Lung (tissue), 12 donors: ENCODE measurements around the gene PTPRJ. TPM values are rescaled to one million over a fixed set of nuclear protein-coding genes. Genes with fewer than 3 reads are reported as not detected.

Experiments used
- ATAC-seq: fragments of 200-7000 bp; cut with Tn5 transposase; one replicate; pipeline ENCODE4 v1.9.1; 2020; ENCODE audit warnings: moderate number of reproducible peaks; ENCODE audit not compliant: insufficient read depth, low FRiP score
- DNase-seq, 3 donors: peaks; one replicate each; pipeline ENCODE4 v3.0.0-alpha.2; 2013 to 2017
- H3K27ac ChIP-seq, 2 donors: one replicate each; pipeline ENCODE4 v1.5.1; 2013; ENCODE audit warnings: mild to moderate bottlenecking in 2 of 2, moderate library complexity in 2 of 2, control low read depth in 1 of 2, inconsistent platforms in 1 of 2, low read depth in 1 of 2, low read length in 1 of 2
- H3K27me3 ChIP-seq, 3 donors: one replicate each; pipeline ENCODE4 v1.5.1; 2013; ENCODE audit warnings: low read length in 2 of 3; ENCODE audit not compliant: control insufficient read depth in 3 of 3, insufficient read depth in 3 of 3
- H3K36me3 ChIP-seq, 4 donors: one replicate each; pipeline ENCODE4 v1.5.1; 2013; ENCODE audit warnings: low read length in 4 of 4, mild to moderate bottlenecking in 1 of 4, moderate library complexity in 1 of 4; ENCODE audit not compliant: control insufficient read depth in 4 of 4, insufficient read depth in 4 of 4
- H3K4me1 ChIP-seq, 5 donors: one replicate each; pipeline ENCODE4 v1.5.1; 2013; ENCODE audit warnings: low read length in 5 of 5, mild to moderate bottlenecking in 2 of 5, moderate library complexity in 1 of 5; ENCODE audit not compliant: control insufficient read depth in 5 of 5, insufficient read depth in 5 of 5
- H3K4me3 ChIP-seq: one replicate; pipeline ENCODE4 v1.5.1; 2013; ENCODE audit warnings: mild to moderate bottlenecking, control low read depth, moderate library complexity
- H3K9ac ChIP-seq, 2 donors: one replicate each; pipeline ENCODE4 v1.5.1; 2013; ENCODE audit warnings: low read length in 2 of 2, control low read depth in 1 of 2; ENCODE audit not compliant: insufficient read depth in 1 of 2
- H3K9me3 ChIP-seq, 4 donors: one replicate each; pipeline ENCODE4 v1.5.1; 2013; ENCODE audit warnings: low read length in 3 of 4, mild to moderate bottlenecking in 1 of 4, moderate library complexity in 1 of 4; ENCODE audit not compliant: control insufficient read depth in 4 of 4, insufficient read depth in 3 of 4
- CTCF ChIP-seq: IDR thresholded peaks from 2 replicates; pipeline ENCODE4 v1.5.1; 2012; ENCODE audit warnings: mild to moderate bottlenecking; ENCODE audit errors: control extremely low read depth, extremely low read depth
- WGBS, 2 donors: extraction: QIAGEN DNeasy Blood & Tissue Kit; methylation state at CpG; one replicate each; pipeline ENCODE4 v1.1.7; 2013; 5-methylcytosine and 5-hydroxymethylcytosine counted together
- polyA plus RNA-seq, 2 donors: library from polyadenylated mRNA; stranded (reverse); fragments of 200-250 nt; gene quantifications; one replicate each; pipeline ENCODE4 v1.2.1, GENCODE V29; 2013
- total RNA-seq, 2 donors: library from RNA; depleted of rRNA in 1 of 2; stranded (reverse); fragments of >200 nt in 1 of 2; gene quantifications; one replicate each; pipeline ENCODE4 v1.2.1, GENCODE V29; 2014 to 2021
- donor health status: control.
- donor health status: control.
- donor health status: Bipolar disorder and iron deficiency.
- donor health status: healthy.
- donor health status: DM: yes; HTN: yes; CAD: no.

Gene PTPRJ
- total and polyA plus RNA-seq, 4 donors, result 3.9 to 51.4 (median 32.0) TPM

- Histone ChIP-seq H3K4me3 (no peak overlapping the region), H3K9ac (no peak overlapping the region), H3K27me3 (no peaks in the 10 kb centered on the region), H3K4me1 (peaks cover 0 to 24% (median 10%) of the 10 kb centered on the region in 5 donors), H3K27ac (peak overlapping the region in 1 of 2 donors; percentile 65), H3K9me3 (no peaks in the 10 kb centered on the region), H3K36me3 (peaks cover 0 to 7% (median 0%) of the 10 kb centered on the region in 4 donors)
- WGBS, 2 donors, result 62 to 79% methylated on average over 6 of the region's 6 CpGs
- TF ChIP-seq CTCF, result no peak
- DNase-seq, result peak in 1 of 3 donors; percentile 6
- ATAC-seq, result no peak
Observed at GRCh38 chr11:48169259-48169658, 188.9 kb downstream of the PTPRJ start.

GRCh38 chr11:48169717-48170116 is 189.4 kb downstream of the PTPRJ start:
- no peak for ATAC-seq
- no peaks in the 10 kb centered on the region for H3K9me3 ChIP-seq
- H3K9ac ChIP-seq, result no peak overlapping the region
- no peak for TF ChIP-seq CTCF
- H3K4me1 ChIP-seq, result peaks cover 0 to 22% (median 10%) of the 10 kb centered on the region in 5 donors
- H3K36me3 ChIP-seq, result peaks cover 0 to 5% (median 0%) of the 10 kb centered on the region in 4 donors
- no peaks in the 10 kb centered on the region for H3K27me3 ChIP-seq
- H3K27ac ChIP-seq, result peak overlapping the region; percentile 52 to 65
- no peak overlapping the region for H3K4me3 ChIP-seq
- WGBS, 2 donors, result 61 to 75% methylated on average over 7 of the region's 7 CpGs
- peak; percentile 34 to 66 (median 45) for DNase-seq

GRCh38 chr11:48170241-48171233 is 190.2 kb downstream of the PTPRJ start:
- H3K27ac ChIP-seq, result peak overlapping the region; percentile 52 to 65
- no peak for ATAC-seq
- H3K36me3 ChIP-seq, result peaks cover 0 to 3% (median 0%) of the 10 kb centered on the region in 4 donors
- no peaks in the 10 kb centered on the region for H3K27me3 ChIP-seq
- 58 to 61% methylated on average over 10 of the region's 10 CpGs for WGBS, 2 donors
- peak in 2 of 3 donors; percentile 45 to 61 for DNase-seq
- H3K9me3 ChIP-seq, result no peaks in the 10 kb centered on the region
- peaks cover 0 to 22% (median 10%) of the 10 kb centered on the region in 5 donors for H3K4me1 ChIP-seq
- TF ChIP-seq CTCF, result no peak
- no peak overlapping the region for H3K9ac ChIP-seq
- H3K4me3 ChIP-seq, result no peak overlapping the region
